Measurements from ENCODE around the gene GNA12.

GRCh38 chr7:2812831-2813230, 31.3 kb downstream of the GNA12 start:
- TF ChIP-seq POLR2A (IDR thresholded peaks at IDR 0.05; ENCODE audit: low read depth, low read length) (no peak), POU2F2 (IDR thresholded peaks at IDR 0.05; ENCODE audit: low read depth, low read length) (no peak), TAF1 (IDR thresholded peaks at IDR 0.05; ENCODE audit: low read depth, low read length) (no peak), PAX5 (IDR thresholded peaks at IDR 0.05; ENCODE audit: insufficient read depth, low read length, severe bottlenecking) (no peak)

All from GM12891 (cell line).